ENCODE measurements around the gene MICAL3. TPM values are rescaled to one million over a fixed set of nuclear protein-coding genes. Genes with fewer than 3 reads are reported as not detected.

The MICAL3 gene
- total RNA-seq, 1 donor from 2014 or later = 47.9 TPM

DNA sequence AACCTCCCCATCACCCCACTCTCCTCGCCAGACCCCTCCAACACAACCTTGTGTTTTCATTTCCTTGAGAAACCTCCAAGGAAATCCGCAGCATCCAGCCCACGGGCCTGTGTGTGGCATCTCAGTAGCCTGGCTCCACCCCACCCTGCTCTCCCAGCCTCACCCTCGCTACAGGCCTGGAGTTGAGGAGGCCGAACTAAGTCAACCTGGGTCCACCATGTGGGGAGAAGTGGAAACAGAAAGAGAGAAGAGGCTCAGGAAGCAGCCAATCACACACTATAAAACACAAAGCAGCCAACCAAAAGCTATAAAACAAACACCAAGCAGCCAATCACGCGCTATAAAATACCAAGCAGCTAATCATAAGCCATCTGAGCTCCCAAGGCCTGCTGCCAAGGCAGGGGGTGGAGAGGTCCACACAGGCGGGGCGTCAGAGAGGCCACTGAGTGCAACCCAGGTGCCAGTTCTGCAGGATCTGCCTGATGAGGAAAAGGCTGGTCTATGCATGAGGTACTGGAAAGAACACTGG is 72.0 kb downstream of the MICAL3 start:
- DNase-seq (ENCODE audit: extremely low spot score, unreplicated experiment) = no peak
- Mint-ChIP-seq H3K9me3 (ENCODE audit: unreplicated experiment) (no peaks in the 10 kb centered on the region), H3K4me1 (ENCODE audit: unreplicated experiment) (peaks cover 29% of the 10 kb centered on the region), H3K27ac (ENCODE audit: unreplicated experiment) (no peak overlapping the region), H3K27me3 (ENCODE audit: unreplicated experiment) (no peaks in the 10 kb centered on the region), H3K4me3 (ENCODE audit: unreplicated experiment) (no peak overlapping the region), H3K36me3 (ENCODE audit: unreplicated experiment) (no peaks in the 10 kb centered on the region)
- TF ChIP-seq, protein P1, sequence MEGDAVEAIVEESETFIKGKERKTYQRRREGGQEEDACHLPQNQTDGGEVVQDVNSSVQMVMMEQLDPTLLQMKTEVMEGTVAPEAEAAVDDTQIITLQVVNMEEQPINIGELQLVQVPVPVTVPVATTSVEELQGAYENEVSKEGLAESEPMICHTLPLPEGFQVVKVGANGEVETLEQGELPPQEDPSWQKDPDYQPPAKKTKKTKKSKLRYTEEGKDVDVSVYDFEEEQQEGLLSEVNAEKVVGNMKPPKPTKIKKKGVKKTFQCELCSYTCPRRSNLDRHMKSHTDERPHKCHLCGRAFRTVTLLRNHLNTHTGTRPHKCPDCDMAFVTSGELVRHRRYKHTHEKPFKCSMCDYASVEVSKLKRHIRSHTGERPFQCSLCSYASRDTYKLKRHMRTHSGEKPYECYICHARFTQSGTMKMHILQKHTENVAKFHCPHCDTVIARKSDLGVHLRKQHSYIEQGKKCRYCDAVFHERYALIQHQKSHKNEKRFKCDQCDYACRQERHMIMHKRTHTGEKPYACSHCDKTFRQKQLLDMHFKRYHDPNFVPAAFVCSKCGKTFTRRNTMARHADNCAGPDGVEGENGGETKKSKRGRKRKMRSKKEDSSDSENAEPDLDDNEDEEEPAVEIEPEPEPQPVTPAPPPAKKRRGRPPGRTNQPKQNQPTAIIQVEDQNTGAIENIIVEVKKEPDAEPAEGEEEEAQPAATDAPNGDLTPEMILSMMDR (IDR thresholded peaks at IDR 0.05) = no peak

DNA sequence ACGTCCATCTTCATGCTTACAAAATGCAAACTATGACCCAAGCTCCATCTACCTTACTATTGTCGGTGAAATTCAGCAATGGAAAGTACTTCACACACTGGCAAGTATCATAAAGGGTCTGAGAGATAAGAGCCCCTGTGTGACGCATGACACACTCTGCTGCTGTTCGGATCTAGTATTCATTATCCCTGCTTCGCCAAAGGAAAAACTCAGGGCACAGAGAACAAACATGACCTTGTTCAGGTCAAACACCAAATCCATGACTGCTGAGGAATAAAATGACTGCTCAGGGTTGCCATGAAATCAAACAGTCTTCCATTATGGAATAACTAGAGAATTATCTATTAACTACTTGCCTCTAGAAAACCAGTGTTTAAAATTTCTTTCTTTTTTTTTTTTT is 73.0 kb downstream of the MICAL3 start:
- DNase-seq (ENCODE audit: extremely low spot score, unreplicated experiment) = no peak
- Mint-ChIP-seq H3K9me3 (ENCODE audit: unreplicated experiment) (no peaks in the 10 kb centered on the region), H3K4me3 (ENCODE audit: unreplicated experiment) (no peak overlapping the region), H3K27me3 (ENCODE audit: unreplicated experiment) (no peaks in the 10 kb centered on the region), H3K27ac (ENCODE audit: unreplicated experiment) (peak overlapping the region; percentile 72), H3K4me1 (ENCODE audit: unreplicated experiment) (peaks cover 39% of the 10 kb centered on the region), H3K36me3 (ENCODE audit: unreplicated experiment) (no peaks in the 10 kb centered on the region)
- TF ChIP-seq, protein P1 (IDR thresholded peaks at IDR 0.05) = no peak

DNA sequence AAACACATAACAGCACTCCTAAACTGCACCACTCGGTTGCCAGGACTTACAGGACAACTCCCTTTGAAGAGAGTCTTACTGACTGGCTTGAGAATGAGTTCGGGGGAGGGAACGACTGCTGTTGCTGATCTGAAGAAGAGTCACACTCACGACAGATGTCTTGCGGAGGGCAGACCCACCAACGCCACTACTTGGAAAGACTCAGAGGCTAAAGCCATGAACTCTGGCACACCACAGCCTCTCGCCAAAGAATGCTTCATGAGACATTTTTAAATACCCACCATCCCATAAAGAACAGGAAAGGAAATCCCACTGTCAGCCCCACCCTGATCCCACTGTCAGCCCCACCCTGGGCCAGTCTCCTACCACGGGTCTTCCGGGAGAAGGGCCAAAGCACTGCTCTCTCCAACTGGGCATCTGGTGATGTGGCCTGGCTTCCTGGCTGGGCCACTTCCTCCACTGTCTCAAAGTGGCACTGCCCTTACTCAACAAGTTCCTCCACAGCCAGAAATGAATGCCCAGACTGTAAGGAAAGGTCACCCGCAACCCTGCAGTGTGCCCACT is 73.6 kb downstream of the MICAL3 start:
- Mint-ChIP-seq H3K36me3 (ENCODE audit: unreplicated experiment) (no peaks in the 10 kb centered on the region), H3K27ac (ENCODE audit: unreplicated experiment) (peak overlapping the region; percentile 72), H3K9me3 (ENCODE audit: unreplicated experiment) (no peaks in the 10 kb centered on the region), H3K4me1 (ENCODE audit: unreplicated experiment) (peaks cover 40% of the 10 kb centered on the region), H3K27me3 (ENCODE audit: unreplicated experiment) (no peaks in the 10 kb centered on the region), H3K4me3 (ENCODE audit: unreplicated experiment) (no peak overlapping the region)
- TF ChIP-seq, protein P1 (IDR thresholded peaks at IDR 0.05) = no peak
- DNase-seq (ENCODE audit: extremely low spot score, unreplicated experiment) = no peak

DNA sequence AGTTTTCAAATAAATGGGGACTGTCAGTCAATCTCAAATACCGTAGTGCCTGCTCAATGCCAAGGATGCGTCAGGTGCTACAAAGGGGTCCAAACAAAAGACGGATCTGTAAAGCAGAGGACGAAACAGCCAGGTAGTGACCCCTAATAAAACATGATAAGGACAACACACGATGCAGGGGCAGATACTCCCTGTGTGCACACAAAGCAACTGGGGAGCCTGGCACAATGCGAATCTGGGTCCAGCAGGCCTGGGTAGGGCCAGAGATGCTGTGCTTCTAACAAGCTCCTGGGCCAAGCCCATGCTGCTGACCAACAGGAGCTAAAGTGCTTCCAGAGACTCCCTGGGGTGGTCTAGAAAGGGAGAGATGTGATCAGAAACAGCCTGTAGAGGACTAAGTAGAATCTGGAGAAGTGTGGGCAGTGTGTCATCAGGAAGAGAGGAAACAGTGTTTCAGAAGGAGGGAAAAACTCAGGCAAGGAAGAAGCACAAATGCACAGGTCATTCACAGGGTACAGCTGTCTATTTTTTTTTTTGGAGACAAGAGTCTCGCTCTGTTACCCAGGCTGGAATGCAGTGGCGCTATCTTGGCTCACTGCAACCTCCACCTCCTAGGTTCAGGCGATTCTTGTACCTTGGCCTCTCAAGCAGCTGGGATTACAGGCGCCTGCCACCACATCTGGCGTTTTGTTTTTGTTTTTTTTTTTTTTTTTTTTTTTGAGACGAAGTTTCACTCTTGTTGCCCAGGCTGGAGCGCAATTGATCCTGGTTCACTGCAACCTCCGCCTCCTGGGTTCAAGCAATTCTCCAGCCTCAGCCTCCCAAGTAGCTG is 74.5 kb downstream of the MICAL3 start:
- DNase-seq (ENCODE audit: extremely low spot score, unreplicated experiment) = no peak
- no peaks in the 10 kb centered on the region for H3K27me3 Mint-ChIP-seq (ENCODE audit: unreplicated experiment)
- H3K4me3 Mint-ChIP-seq (ENCODE audit: unreplicated experiment) = no peak overlapping the region
- TF ChIP-seq, protein P1 (IDR thresholded peaks at IDR 0.05) = no peak
- no peaks in the 10 kb centered on the region for H3K9me3 Mint-ChIP-seq (ENCODE audit: unreplicated experiment)
- peaks cover 44% of the 10 kb centered on the region for H3K4me1 Mint-ChIP-seq (ENCODE audit: unreplicated experiment)
- no peaks in the 10 kb centered on the region for H3K36me3 Mint-ChIP-seq (ENCODE audit: unreplicated experiment)
- no peak overlapping the region for H3K27ac Mint-ChIP-seq (ENCODE audit: unreplicated experiment)

DNA sequence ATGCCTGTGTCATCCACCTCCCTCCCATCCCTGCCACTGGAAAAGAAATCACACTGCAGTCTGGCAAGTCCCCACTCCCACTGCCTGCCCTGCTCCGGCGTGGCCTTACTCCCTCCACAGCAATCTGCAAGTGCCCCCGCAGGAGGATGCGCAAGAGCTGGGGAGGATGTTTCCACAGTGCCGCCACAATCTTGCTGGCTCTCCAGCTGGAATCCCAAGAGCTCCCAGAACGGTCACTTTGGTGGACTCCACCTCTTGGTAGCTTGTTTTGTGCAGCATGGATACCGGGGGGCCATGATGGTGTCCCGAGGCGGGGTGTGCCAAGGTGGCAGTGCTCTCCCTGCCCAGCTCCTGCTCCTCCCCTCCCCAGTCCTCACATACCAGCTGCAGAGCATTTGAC is 76.3 kb downstream of the MICAL3 start:
- TF ChIP-seq, protein P1 (IDR thresholded peaks at IDR 0.05) = no peak
- no peaks in the 10 kb centered on the region for H3K27me3 Mint-ChIP-seq (ENCODE audit: unreplicated experiment)
- no peak overlapping the region for H3K4me3 Mint-ChIP-seq (ENCODE audit: unreplicated experiment)
- H3K27ac Mint-ChIP-seq (ENCODE audit: unreplicated experiment) = no peak overlapping the region
- H3K4me1 Mint-ChIP-seq (ENCODE audit: unreplicated experiment) = peaks cover 46% of the 10 kb centered on the region
- no peaks in the 10 kb centered on the region for H3K36me3 Mint-ChIP-seq (ENCODE audit: unreplicated experiment)
- H3K9me3 Mint-ChIP-seq (ENCODE audit: unreplicated experiment) = no peaks in the 10 kb centered on the region
- no peak for DNase-seq (ENCODE audit: extremely low spot score, unreplicated experiment)

Data from osteocyte (in vitro differentiated cells).